RCC 7860 (cell line): ENCODE data around the gene ZNF213.

Source experiments
- DNase-seq: peaks from one replicate; pipeline ENCODE4 v3.0.0-alpha.2; 2015; ENCODE audit warnings: low spot score
- FAIRE-seq: peaks from 2 replicates; lab custom pipeline; 2012; peaks lifted over from hg19 to GRCh38; lab: Jason Lieb, UNC

Gene ZNF213

GRCh38 chr16:3099732-3100499 is 34.9 kb upstream of the ZNF213 start:
- FAIRE-seq, result no peak
- DNase-seq, result peak; percentile 34

- FAIRE-seq (no peak), DNase-seq (no peak)
Measured at GRCh38 chr16:3101018-3101840, 33.6 kb upstream of the ZNF213 start.

- DNase-seq, result no peak
- FAIRE-seq, result no peak
Measured at GRCh38 chr16:3101841-3102470, 32.9 kb upstream of the ZNF213 start.

- FAIRE-seq, result no peak
- peak; percentile 60 for DNase-seq
Measured at GRCh38 chr16:3106205-3106928, 28.5 kb upstream of the ZNF213 start.

- DNase-seq (peak; percentile 51), FAIRE-seq (no peak)
Measured at GRCh38 chr16:3112058-3112880, 22.6 kb upstream of the ZNF213 start, which contains the start of gene ZNF205. TSS of gene ZNF205 (plus strand) at chr16:3112586. CDS start at chr16:3113431, 845 bp downstream.

- no peak for FAIRE-seq
- DNase-seq, result no peak
Measured at GRCh38 chr16:3112881-3113574, 21.8 kb upstream of the ZNF213 start.

GRCh38 chr16:3113765-3114479 is 20.9 kb upstream of the ZNF213 start:
- no peak for FAIRE-seq
- DNase-seq, result peak; percentile 59

GRCh38 chr16:3115003-3115402 is 19.8 kb upstream of the ZNF213 start:
- FAIRE-seq, result no peak
- no peak for DNase-seq

- DNase-seq (no peak), FAIRE-seq (no peak)
Measured at GRCh38 chr16:3115561-3115960, 19.3 kb upstream of the ZNF213 start.

GRCh38 chr16:3118204-3118790 is 16.5 kb upstream of the ZNF213 start:
- FAIRE-seq, result no peak
- DNase-seq, result no peak

GRCh38 chr16:3118846-3119245 is 16.0 kb upstream of the ZNF213 start:
- FAIRE-seq (no peak), DNase-seq (no peak)

GRCh38 chr16:3119286-3119685 is 15.5 kb upstream of the ZNF213 start:
- DNase-seq, result no peak
- FAIRE-seq, result no peak

GRCh38 chr16:3119701-3120408 is 15.0 kb upstream of the ZNF213 start:
- no peak for DNase-seq
- no peak for FAIRE-seq

GRCh38 chr16:3120435-3120834 is 14.4 kb upstream of the ZNF213 start:
- no peak for DNase-seq
- no peak for FAIRE-seq

- FAIRE-seq, result no peak
- no peak for DNase-seq
Measured at GRCh38 chr16:3121851-3122467, 12.9 kb upstream of the ZNF213 start.

GRCh38 chr16:3122926-3123570 is 11.8 kb upstream of the ZNF213 start:
- FAIRE-seq (no peak), DNase-seq (no peak)
